Measurements from ENCODE around the gene EHBP1.
"Not testable (repeated sequence)": the region's sequence is repeated elsewhere in the genome, so short reads cannot be mapped to it uniquely, and the experiment has no call there.

Gene EHBP1

GRCh38 chr2:63058144-63058920 lies 352.8 kb downstream of the EHBP1 start:
- in situ Hi-C loops (cut with MboI; ENCODE audit: low sequenced_read_pairs): no loop called here

- in situ Hi-C loops (cut with MboI; ENCODE audit: low sequenced_read_pairs): no loop called here
Measured at GRCh38 chr2:63058921-63059792, 353.6 kb downstream of the EHBP1 start.

DNA sequence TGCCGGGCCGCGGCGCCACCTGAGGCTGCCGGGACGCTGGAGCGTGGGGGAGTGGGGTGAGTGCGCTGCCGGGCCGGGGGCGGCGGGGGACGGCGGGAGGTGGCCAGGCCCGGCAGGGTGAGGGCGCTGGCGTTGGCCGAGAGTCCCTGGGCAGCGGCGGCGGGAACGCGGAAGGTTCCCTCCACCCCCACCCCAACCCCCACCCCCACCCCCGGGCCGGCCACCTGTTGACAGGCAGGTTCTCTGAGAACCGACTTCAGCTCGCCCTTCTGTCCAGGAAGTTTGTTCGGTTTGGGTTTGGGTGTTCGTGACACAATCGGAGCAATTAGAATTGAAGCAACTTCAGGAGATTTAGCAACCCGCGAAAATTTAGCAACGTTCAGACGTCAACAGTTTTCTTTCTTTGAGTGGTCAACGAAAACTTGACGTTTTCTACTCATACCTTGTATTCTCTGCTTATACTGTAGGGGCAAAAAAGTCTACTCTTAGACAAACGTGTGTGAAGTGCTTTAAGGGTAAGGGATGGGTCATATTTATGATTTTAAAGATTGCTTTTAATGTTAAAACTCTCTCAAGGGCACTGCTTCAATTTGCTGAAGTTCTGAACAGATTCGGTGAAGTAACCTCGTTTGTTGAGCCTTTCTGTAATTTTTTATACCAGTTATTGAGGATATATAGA lies 354.4 kb downstream of the EHBP1 start:
- in situ Hi-C loops (cut with MboI; ENCODE audit: low sequenced_read_pairs): no loop called here

DNA sequence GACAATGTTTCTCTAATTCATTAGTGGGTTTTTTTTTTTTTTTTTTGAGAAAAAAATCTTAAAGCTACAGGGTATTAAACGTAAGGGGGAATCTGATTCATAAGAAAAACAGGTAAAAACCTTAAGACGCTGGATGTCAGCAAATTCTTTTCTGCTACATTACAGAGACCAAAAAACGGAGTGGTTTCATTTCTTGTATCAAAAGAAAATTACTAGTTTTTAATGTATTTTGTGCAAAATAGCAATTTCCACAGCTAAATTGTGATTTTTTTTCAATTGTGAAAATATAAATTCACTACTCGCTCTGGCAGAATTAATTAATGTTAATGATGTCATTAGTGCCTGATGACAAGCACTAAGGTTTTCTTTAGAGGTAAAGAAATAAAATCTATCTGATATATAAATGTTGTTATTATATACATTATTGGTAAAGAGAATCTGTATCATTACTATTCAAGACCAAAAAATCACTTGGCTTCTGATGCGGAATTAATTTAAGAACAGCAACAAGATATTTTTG lies 355.0 kb downstream of the EHBP1 start:
- in situ Hi-C loops (cut with MboI; ENCODE audit: low sequenced_read_pairs): no loop called here

DNA sequence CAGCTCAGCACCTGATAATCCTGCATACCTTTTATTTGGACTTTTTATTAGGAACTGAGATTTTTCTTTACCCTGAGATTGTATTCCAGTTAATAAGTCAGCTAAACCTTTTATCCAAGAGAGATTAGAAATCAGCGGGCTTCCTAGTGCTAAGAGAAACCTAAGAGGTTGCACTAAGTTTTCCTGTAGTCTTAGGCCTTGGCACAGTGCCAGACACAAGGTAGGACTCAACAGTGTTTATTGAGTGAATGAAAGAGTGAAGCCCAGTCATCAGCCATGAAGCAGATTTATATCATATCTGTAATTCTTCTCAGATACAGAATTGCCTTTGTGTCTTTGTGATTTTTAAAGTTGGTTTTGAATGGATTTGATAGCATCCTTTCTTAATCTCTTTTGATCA lies 358.7 kb downstream of the EHBP1 start:
- in situ Hi-C loops (cut with MboI; ENCODE audit: low sequenced_read_pairs): no loop called here

GRCh38 chr2:63064661-63065060 lies 359.1 kb downstream of the EHBP1 start:
- in situ Hi-C loops (cut with MboI; ENCODE audit: low sequenced_read_pairs): no loop called here

DNA sequence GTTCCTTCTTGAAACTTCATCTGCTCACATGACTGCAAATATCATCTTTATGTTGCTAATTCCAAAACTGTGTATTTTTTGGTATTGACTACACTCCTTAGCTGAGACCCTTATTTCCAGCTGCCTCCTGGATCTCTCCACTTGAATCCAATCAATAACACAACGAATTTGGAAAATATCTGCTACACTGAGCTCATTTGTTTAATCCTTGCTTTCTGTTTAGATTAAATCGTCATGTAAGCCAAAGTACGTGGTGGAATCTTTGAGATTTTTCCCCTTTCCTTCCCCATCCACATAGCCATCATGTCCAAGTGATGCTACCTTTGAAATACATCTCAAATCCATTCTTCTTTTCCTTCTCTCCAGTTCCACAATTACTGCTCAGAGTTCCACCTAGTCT lies 360.8 kb downstream of the EHBP1 start:
- in situ Hi-C loops (cut with MboI; ENCODE audit: low sequenced_read_pairs): no loop called here

GRCh38 chr2:63066838-63067237 lies 361.3 kb downstream of the EHBP1 start:
- in situ Hi-C loops (cut with MboI; ENCODE audit: low sequenced_read_pairs): no loop called here

GRCh38 chr2:63071664-63072063 lies 366.2 kb downstream of the EHBP1 start:
- in situ Hi-C loops (cut with MboI; ENCODE audit: low sequenced_read_pairs): no loop called here

- in situ Hi-C loops (cut with MboI; ENCODE audit: low sequenced_read_pairs): no loop called here
Measured at GRCh38 chr2:63073994-63074393, 368.5 kb downstream of the EHBP1 start.

GRCh38 chr2:63074399-63074798 lies 368.9 kb downstream of the EHBP1 start:
- in situ Hi-C loops (cut with MboI; ENCODE audit: low sequenced_read_pairs): not testable (repeated sequence)

GRCh38 chr2:63078852-63079606 lies 373.5 kb downstream of the EHBP1 start:
- in situ Hi-C loops (cut with MboI; ENCODE audit: low sequenced_read_pairs): no loop called here

DNA sequence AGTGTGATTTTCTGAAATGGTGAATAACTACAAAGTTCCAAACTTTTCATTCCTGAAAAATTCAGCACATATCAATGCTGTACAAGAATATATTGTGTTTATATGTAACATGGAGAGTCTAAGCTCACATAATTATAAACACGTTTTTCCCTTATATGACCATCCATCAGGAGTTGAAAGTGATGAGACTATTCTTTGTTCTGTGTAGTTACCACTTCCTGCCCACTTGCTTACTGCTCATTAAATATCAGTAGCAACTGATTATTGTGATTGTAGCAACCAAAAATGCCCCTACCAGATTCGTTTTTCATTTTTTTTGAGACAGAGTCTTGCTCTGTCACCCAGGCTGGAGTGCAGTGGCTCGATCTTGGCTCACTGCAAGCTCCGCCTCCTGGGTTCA lies 375.9 kb downstream of the EHBP1 start:
- in situ Hi-C loops (cut with MboI; ENCODE audit: low sequenced_read_pairs): no loop called here

- in situ Hi-C loops (cut with MboI; ENCODE audit: low sequenced_read_pairs): no loop called here
Measured at GRCh38 chr2:63086687-63087086, 381.2 kb downstream of the EHBP1 start.

DNA sequence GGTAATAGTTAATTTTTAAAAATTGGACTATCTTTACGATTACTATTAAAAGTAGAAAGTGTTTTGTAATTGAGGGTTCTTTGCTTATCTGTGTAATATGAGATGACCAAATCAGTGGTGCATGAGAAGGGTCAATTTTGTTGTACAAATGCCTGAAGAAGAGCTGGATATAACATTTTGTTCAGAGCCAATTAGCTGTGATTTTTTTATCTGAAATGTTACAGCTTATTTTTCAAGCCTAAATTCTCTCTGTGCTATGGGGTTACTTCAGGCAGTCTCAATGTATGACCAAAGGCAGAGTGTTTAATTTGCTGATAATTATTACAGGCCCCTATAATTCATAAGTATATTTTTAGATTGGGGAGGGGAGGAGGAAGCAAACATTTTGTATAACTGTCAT lies 386.9 kb downstream of the EHBP1 start:
- in situ Hi-C loops (cut with MboI; ENCODE audit: low sequenced_read_pairs): no loop called here

- in situ Hi-C loops (cut with MboI; ENCODE audit: low sequenced_read_pairs): no loop called here
Measured at GRCh38 chr2:63092857-63093256, 387.3 kb downstream of the EHBP1 start.

DNA sequence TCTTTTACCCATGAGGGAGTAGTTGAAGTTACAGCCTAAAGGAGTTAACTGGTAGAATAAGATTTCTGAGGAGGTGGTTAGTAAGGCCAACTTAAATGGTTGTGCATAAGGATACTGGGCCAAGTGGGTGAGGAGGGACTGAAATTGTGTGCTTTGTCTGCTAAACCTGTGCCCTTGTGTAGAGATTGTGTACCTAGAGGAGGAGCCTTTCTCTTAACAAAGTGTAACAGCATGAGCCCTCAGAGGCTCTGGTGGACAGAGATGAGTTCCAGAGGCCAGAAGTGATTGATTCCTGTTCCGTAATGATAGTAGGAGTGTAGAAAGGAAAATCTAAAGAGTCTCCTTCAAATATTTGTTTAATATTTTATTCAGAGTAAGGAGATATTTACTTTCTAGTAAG lies 388.0 kb downstream of the EHBP1 start:
- in situ Hi-C loops (cut with MboI; ENCODE audit: low sequenced_read_pairs): no loop called here

Data from hTERT RPE-1 (cell line).